ENCODE measurements around the gene GNA12.
"Not testable (repeated sequence)": the region's sequence is repeated elsewhere in the genome, so short reads cannot be mapped to it uniquely, and the experiment has no call there.

Gene GNA12

GRCh38 chr7:2738766-2739549 lies 105.2 kb downstream of the GNA12 start:
- DNase-seq: no peak

- no peak for DNase-seq
These were observed 106.2 kb downstream of the GNA12 start for GRCh38 chr7:2737771-2738540.

- DNase-seq: not testable (repeated sequence)
These were observed 106.9 kb downstream of the GNA12 start for GRCh38 chr7:2737005-2737743.

- no peak for DNase-seq
These were observed 107.6 kb downstream of the GNA12 start for GRCh38 chr7:2736411-2736914.

- DNase-seq: no peak
These were observed 108.4 kb downstream of the GNA12 start for GRCh38 chr7:2735744-2736143.

- no peak for DNase-seq
These were observed 109.1 kb downstream of the GNA12 start for GRCh38 chr7:2734751-2735571.

- no peak for DNase-seq
These were observed 109.9 kb downstream of the GNA12 start for GRCh38 chr7:2734084-2734686.

GRCh38 chr7:2732959-2733584 lies 111.0 kb downstream of the GNA12 start:
- no peak for DNase-seq

GRCh38 chr7:2732388-2732787 lies 111.7 kb downstream of the GNA12 start:
- no peak for DNase-seq

GRCh38 chr7:2730846-2731770 lies 113.0 kb downstream of the GNA12 start:
- no peak for DNase-seq

GRCh38 chr7:2729893-2730716 lies 114.0 kb downstream of the GNA12 start:
- no peak for DNase-seq

- DNase-seq: no peak
These were observed 114.8 kb downstream of the GNA12 start for GRCh38 chr7:2729031-2729892.

- DNase-seq: no peak
These were observed 115.6 kb downstream of the GNA12 start for GRCh38 chr7:2728316-2729030.

- not testable (repeated sequence) for DNase-seq
These were observed 116.9 kb downstream of the GNA12 start for GRCh38 chr7:2727206-2727605.

- no peak for DNase-seq
These were observed 117.6 kb downstream of the GNA12 start for GRCh38 chr7:2726316-2727018.

GRCh38 chr7:2725178-2726105 lies 118.7 kb downstream of the GNA12 start:
- no peak for DNase-seq

Measured in activated CD4-positive, alpha-beta T cell treated with anti-CD3 and anti-CD28 coated beads for 4 hours (primary cell).